ENCODE results near the gene CMKLR1.

Gene CMKLR1

GRCh38 chr12:108257610-108258106, 81.5 kb downstream of the CMKLR1 start:
- DNase-seq = no peak

GRCh38 chr12:108257004-108257403, 82.1 kb downstream of the CMKLR1 start:
- DNase-seq = no peak

- DNase-seq = no peak
These were observed 83.9 kb downstream of the CMKLR1 start for GRCh38 chr12:108255252-108255602.

- DNase-seq = no peak
These were observed 84.4 kb downstream of the CMKLR1 start for GRCh38 chr12:108254517-108255251.

GRCh38 chr12:108254030-108254429, 85.1 kb downstream of the CMKLR1 start:
- no peak for DNase-seq

- no peak for DNase-seq
These were observed 85.6 kb downstream of the CMKLR1 start for GRCh38 chr12:108253540-108253939.

- DNase-seq = no peak
These were observed 86.6 kb downstream of the CMKLR1 start for GRCh38 chr12:108252523-108252922.

GRCh38 chr12:108248011-108248410, 91.1 kb downstream of the CMKLR1 start:
- no peak for DNase-seq

GRCh38 chr12:108247130-108247529, 92.0 kb downstream of the CMKLR1 start:
- no peak for DNase-seq

GRCh38 chr12:108241986-108242703, 97.0 kb downstream of the CMKLR1 start:
- no peak for DNase-seq

GRCh38 chr12:108240928-108241327, 98.2 kb downstream of the CMKLR1 start:
- no peak for DNase-seq

- DNase-seq = no peak
These were observed 98.9 kb downstream of the CMKLR1 start for GRCh38 chr12:108240027-108240785.

GRCh38 chr12:108239378-108239777, 99.7 kb downstream of the CMKLR1 start:
- DNase-seq = no peak

GRCh38 chr12:108238474-108238873, 100.6 kb downstream of the CMKLR1 start:
- DNase-seq = no peak

All from hematopoietic multipotent progenitor cell treated with erythropoietin and hydrocortisone succinate and interleukin-3 and kit ligand, for 6 days (in vitro differentiated cells).